GM12874 (cell line): Measurements from ENCODE around the gene JAK3.

Source experiments
- CTCF ChIP-seq: IDR thresholded peaks from 2 replicates; pipeline ENCODE4 v1.5.1; 2011; ENCODE audit warnings: low read depth, mild to moderate bottlenecking, control low read depth, low read length, moderate library complexity; ENCODE audit not compliant: insufficient read depth

Gene JAK3

DNA sequence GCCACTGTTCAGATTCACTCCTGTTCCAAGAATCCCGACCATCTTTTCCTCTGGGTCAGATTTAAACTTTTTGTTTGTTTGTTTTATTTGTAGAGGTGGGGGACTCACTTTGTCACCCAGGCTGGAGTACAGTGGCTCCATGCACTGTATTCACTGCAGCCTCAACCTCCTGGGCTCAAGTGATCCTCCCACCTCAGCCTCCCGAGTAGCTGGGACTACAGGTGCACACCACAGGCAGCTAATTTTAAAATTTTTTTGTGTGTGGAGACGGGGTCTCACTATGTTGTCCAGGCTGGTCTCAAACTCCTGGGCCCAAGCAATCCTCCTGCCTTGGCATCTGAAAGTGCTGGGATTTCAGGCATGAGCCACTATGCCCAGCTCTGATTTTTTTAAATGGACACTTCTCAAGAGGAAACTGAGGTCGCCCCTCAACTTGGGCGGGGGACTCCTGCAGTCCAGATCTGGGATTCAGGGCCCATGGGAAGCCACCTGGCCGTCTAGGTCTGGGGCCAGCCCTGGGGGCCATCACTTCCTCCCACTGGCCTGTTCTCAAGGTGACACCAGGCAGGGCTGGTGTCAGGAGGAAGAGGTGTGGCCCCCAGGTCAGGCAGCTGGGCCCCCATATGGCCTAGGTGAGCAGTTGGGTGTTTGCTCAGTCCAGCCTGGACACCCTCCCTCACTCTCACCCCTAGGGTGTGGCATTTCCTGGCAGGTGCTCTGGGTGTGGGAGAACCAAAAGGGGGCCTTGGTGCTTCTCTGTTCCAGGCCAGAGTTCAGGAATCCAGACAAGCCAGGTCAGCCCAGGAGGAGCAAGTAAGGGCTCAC, 51.6 kb downstream of the JAK3 start:
- TF ChIP-seq CTCF = no peak

GRCh38 chr19:17795495-17795856, 52.3 kb downstream of the JAK3 start:
- no peak for TF ChIP-seq CTCF

DNA sequence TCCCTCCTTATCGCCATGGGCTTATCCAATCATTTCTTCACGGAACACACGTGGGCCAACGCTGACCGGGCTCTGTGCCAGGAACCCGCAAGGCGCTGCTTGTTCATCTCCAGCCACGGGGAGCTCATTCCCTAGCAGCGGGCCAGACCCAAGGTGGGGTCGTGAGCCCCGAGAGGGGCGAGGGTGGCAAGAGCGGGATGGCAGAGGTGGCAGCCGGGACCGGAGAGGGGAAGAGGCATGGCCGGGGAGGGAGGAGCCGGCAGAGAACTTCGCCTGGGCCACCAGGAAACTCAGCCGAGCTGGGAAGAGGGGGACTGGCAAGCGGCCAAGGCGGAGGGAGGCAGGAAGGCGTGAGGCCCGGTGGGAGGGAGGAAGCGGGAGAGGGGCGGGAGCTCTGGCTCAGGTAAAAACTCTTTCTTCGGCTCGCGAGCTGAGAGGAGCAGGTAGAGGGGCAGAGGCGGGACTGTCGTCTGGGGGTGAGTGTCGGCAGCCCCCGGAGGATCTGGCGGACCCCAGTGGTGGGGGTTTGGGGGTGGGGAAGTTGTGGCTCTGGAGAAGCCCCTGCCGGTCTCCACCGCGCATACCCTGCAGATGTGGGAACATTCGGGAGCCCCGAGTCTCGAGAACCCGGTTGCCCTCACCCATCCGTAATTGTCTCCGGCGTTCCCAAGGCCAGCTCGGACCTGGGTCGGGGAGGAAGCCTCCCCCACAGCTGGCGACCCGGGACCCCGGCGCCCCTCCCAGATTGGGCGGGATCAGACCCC, 52.9 kb downstream of the JAK3 start, which contains the start of gene B3GNT3:
Gene B3GNT3 (plus strand): TSS at position 408 of the 764 bp plus-strand sequence. CDS start 12,670 bp downstream, outside the sequence.
- no peak for TF ChIP-seq CTCF

- no peak for TF ChIP-seq CTCF
These were observed 53.4 kb downstream of the JAK3 start for GRCh38 chr19:17794412-17794730.

GRCh38 chr19:17790059-17790780, 57.6 kb downstream of the JAK3 start:
- no peak for TF ChIP-seq CTCF

DNA sequence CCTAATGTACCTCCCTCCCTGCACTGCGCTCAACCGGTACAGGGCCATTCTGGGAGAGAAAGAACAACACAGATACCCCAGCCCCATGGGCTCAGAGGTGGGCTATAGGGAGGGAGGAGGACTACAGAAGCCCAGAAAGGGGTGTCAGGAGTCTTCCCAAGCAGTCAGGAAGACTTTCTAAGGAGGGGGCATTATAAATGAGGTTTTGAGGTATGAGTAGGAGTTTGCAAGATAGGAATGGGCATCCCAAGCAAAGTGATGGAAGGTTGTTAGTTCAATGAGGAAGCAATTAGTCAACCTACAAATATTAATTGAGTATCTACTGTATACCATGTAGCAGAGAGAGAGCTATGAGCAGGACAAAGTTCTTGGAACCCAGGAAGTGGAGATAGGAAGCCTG, 59.1 kb downstream of the JAK3 start:
- no peak for TF ChIP-seq CTCF

GRCh38 chr19:17787274-17787913, 60.4 kb downstream of the JAK3 start:
- TF ChIP-seq CTCF = no peak
